HepG2 (cell line): Measurements from ENCODE around the gene CENPP. TPM values are rescaled to one million over a fixed set of nuclear protein-coding genes. Genes with fewer than 3 reads are reported as not detected.

Experiments
- ATRX ChIP-seq: sonication (generic); formaldehyde crosslinking; IDR thresholded peaks from 2 replicates; pipeline ENCODE4 v1.4.0; 2020; ENCODE audit warnings: missing genetic modification reagents, borderline replicate concordance
- CEBPB ChIP-seq: IDR thresholded peaks from 2 replicates; pipeline ENCODE4 v1.6.1; 2011; ENCODE audit warnings: low read depth, low read length, improper control_type of control experiment, borderline replicate concordance
- CHD2 ChIP-seq: IDR thresholded peaks from 2 replicates; pipeline ENCODE4 v1.6.1; 2011; ENCODE audit warnings: low read depth, low read length, improper control_type of control experiment
- FOSL2 ChIP-seq: sonication (generic); formaldehyde crosslinking; IDR thresholded peaks from 2 replicates; pipeline ENCODE4 v1.4.0; 2020; ENCODE audit warnings: missing genetic modification reagents
- JUN ChIP-seq: sonication (generic); formaldehyde crosslinking; IDR thresholded peaks from 2 replicates; pipeline ENCODE4 v1.4.0; 2020; ENCODE audit warnings: mild to moderate bottlenecking, missing genetic modification reagents
- KLF16 ChIP-seq, 2 experiments: sonication (generic) in 1 of 2; formaldehyde crosslinking in 1 of 2; IDR thresholded peaks; 2 replicates each; pipeline versions ENCODE4 v1.6.1 to v1.8.0; 2016 to 2023; ENCODE audit warnings: missing genetic modification reagents in 2 of 2, missing compliant biosample characterization in 1 of 2
- MYNN ChIP-seq: sonication (generic); formaldehyde crosslinking; IDR thresholded peaks from 2 replicates; pipeline ENCODE4 v1.4.0; 2020; ENCODE audit warnings: mild to moderate bottlenecking, low read depth, missing genetic modification reagents
- NFKB2 ChIP-seq: sonication (generic); formaldehyde crosslinking; IDR thresholded peaks from 2 replicates; pipeline ENCODE4 v1.4.0; 2020; ENCODE audit warnings: missing genetic modification reagents, borderline replicate concordance
- NRL ChIP-seq: sonication (generic); formaldehyde crosslinking; IDR thresholded peaks from 2 replicates; pipeline ENCODE4 v1.5.0; 2020; ENCODE audit warnings: missing genetic modification reagents, mild to moderate bottlenecking, moderate library complexity, borderline replicate concordance
- RAD21 ChIP-seq: fragments of 450-650 bp; formaldehyde crosslinking; IDR thresholded peaks from 2 replicates; pipeline ENCODE4 v1.5.0; 2020; ENCODE audit warnings: mild to moderate bottlenecking
- RBAK ChIP-seq: sonication (generic); formaldehyde crosslinking; IDR thresholded peaks from 2 replicates; pipeline ENCODE4 v1.5.1; 2020; ENCODE audit warnings: mild to moderate bottlenecking, missing genetic modification reagents
- RXRA ChIP-seq: sonication (generic); formaldehyde crosslinking; IDR thresholded peaks from 2 replicates; pipeline ENCODE4 v1.5.1; 2020; ENCODE audit warnings: missing genetic modification reagents
- SCMH1 ChIP-seq: sonication (generic); formaldehyde crosslinking; IDR thresholded peaks from 2 replicates; pipeline ENCODE4 v1.9.0; 2021; ENCODE audit warnings: missing genetic modification reagents, mild to moderate bottlenecking, borderline replicate concordance
- SMARCC2 ChIP-seq: fragments of 450-650 bp; IDR thresholded peaks from 2 replicates; pipeline ENCODE4 v1.6.1; 2017; ENCODE audit warnings: antibody characterized with exemption, mild to moderate bottlenecking
- SNRNP70 ChIP-seq: fragments of 200-400 bp; formaldehyde crosslinking; IDR thresholded peaks from 2 replicates; pipeline ENCODE4 v1.6.1; 2017; ENCODE audit warnings: mild to moderate bottlenecking, low read depth, low read length, moderate library complexity
- SP1 ChIP-seq, 2 experiments: fragments of 450-650 bp in 1 of 2; sonication (generic) in 1 of 2; formaldehyde crosslinking in 1 of 2; IDR thresholded peaks; 2 replicates each; pipeline versions ENCODE4 v1.4.0 to v1.6.1; 2016 to 2020; ENCODE audit warnings: missing genetic modification reagents in 1 of 2
- SRF ChIP-seq: IDR thresholded peaks from 2 replicates; pipeline ENCODE4 v1.6.1; 2011; ENCODE audit warnings: mild to moderate bottlenecking, low read depth, low read length, moderate library complexity
- ZNF101 ChIP-seq: sonication (generic); formaldehyde crosslinking; IDR thresholded peaks from 2 replicates; pipeline ENCODE4 v1.4.0; 2020; ENCODE audit warnings: mild to moderate bottlenecking, low read depth, missing genetic modification reagents, borderline replicate concordance
- ZNF382 ChIP-seq: sonication (generic); formaldehyde crosslinking; IDR thresholded peaks from 2 replicates; pipeline ENCODE4 v1.5.0; 2020; ENCODE audit warnings: missing genetic modification reagents, mild to moderate bottlenecking, borderline replicate concordance
- ZNF44 ChIP-seq: sonication (generic); formaldehyde crosslinking; IDR thresholded peaks from 2 replicates; pipeline ENCODE4 v1.5.1; 2020; ENCODE audit warnings: mild to moderate bottlenecking, missing genetic modification reagents
- ZNF660 ChIP-seq: sonication (generic); formaldehyde crosslinking; IDR thresholded peaks from 2 replicates; pipeline ENCODE4 v1.5.1; 2020; ENCODE audit warnings: mild to moderate bottlenecking, low read depth, missing genetic modification reagents, borderline replicate concordance
- ZNF850 ChIP-seq: sonication (generic); formaldehyde crosslinking; conservative IDR thresholded peaks from 2 replicates; pipeline ENCODE4 v1.9.0; 2021; ENCODE audit warnings: mild to moderate bottlenecking, missing genetic modification reagents
- ZSCAN21 ChIP-seq: sonication (generic); formaldehyde crosslinking; IDR thresholded peaks from 2 replicates; pipeline ENCODE4 v1.8.0; 2022; ENCODE audit warnings: mild to moderate bottlenecking, missing genetic modification reagents, moderate library complexity, borderline replicate concordance
- ZSCAN29 ChIP-seq: sonication (generic); formaldehyde crosslinking; conservative IDR thresholded peaks from 2 replicates; pipeline ENCODE4 v1.4.0; 2020; ENCODE audit warnings: mild to moderate bottlenecking, missing genetic modification reagents
- polyA plus RNA-seq, 8 experiments: library from polyadenylated mRNA; depleted of rRNA in 3 of 8; stranded (reverse) in 7 of 8; unstranded in 1 of 8; fragments of >200 nt; fragmentation: Illumina TruSeq in 4 of 8; extraction: Trizol in 4 of 8; gene quantifications; 2 replicates each; pipeline versions ENCODE4 v1.2.1 to v1.2.3, GENCODE V29; 2011 to 2016; ENCODE audit warnings: low read depth in 4 of 8, missing spikeins in 1 of 8, mixed read lengths in 1 of 8; ENCODE audit not compliant: insufficient read depth in 1 of 8
- total RNA-seq, 5 experiments: library from RNA; depleted of rRNA; stranded (reverse); fragments of >200 nt; fragmentation: Illumina TruSeq; extraction: Trizol; gene quantifications; 2 replicates each; pipeline ENCODE4 v1.2.3, GENCODE V29; 2016; ENCODE audit warnings: low read depth in 1 of 5
- TF ChIP-seq, protein P1 (sequence below): sonication (generic); formaldehyde crosslinking; IDR thresholded peaks from 2 replicates; pipeline ENCODE4 v1.4.0; 2020; ENCODE audit warnings: missing genetic modification reagents
- TF ChIP-seq, protein P2 (sequence below): sonication (generic); formaldehyde crosslinking; IDR thresholded peaks from 2 replicates; pipeline ENCODE4 v1.5.0; 2020; ENCODE audit warnings: mild to moderate bottlenecking, missing genetic modification reagents, moderate library complexity
- TF ChIP-seq, protein P3 (sequence below): sonication (generic); formaldehyde crosslinking; IDR thresholded peaks from 2 replicates; pipeline ENCODE4 v1.4.0; 2020; ENCODE audit warnings: missing genetic modification reagents, borderline replicate concordance

CENPP gene
- total and polyA plus RNA-seq, 2 of the 13 experiments (the other 11 are each of a cell fraction or from before 2014, with no cell fraction given), result 2.0 to 11.4 TPM

DNA sequence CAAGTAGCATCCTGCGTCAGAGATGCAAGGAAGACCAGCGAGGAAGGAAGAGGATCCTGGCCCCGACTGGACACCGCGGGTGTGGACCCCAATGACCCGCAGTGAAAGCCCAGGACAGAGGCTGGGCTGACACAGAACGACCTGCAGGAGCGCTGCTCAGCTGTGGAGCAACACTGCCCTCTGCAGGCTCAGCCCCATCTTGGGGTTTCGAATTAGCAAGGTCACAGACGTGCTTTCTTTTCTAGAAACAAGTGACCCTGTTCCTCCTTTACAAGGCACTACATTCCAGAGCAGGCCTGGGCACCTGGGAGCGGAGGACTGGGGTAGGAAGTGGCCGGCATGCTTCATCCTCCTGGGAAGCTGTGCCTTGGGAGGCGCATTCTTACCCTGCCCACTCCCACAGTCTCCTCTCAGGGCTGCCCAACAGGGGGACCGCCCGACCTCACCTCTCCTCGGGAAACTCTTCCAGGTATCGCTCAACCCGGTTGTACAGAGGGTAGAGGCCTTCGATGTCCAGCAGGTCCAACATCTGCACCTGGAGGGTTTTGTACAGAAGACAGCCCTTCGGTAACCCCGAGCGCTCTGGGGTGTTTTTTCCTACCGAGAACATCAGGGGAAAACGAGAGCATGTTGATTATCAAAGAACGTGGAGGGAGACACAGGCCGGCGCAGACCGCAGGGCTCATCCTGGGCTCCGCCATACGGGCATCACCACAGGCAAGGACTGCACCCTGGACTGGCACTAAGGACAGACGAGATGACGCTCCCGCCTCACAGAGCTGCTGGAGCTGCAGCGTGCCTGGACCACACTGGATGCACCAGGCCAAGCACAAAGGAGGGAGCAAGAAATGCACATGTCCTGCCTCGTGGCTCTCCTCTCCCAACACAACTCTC lies 309.2 kb downstream of the CENPP start (continued):
- TF ChIP-seq RAD21 (CRISPR knock-in tag) (peak; percentile 95), SMARCC2 (no peak), ZNF382 (no peak), JUN (no peak), NRL (CRISPR knock-in tag) (no peak), NFKB2 (CRISPR knock-in tag) (no peak), SCMH1 (CRISPR knock-in tag) (no peak), KLF16 (CRISPR knock-in tag; IDR thresholded peaks at IDR 0.05) (no peak), RBAK (CRISPR knock-in tag) (no peak), SP1 (IDR thresholded peaks at IDR 0.05) (no peak), SP1 (CRISPR knock-in tag; IDR thresholded peaks at IDR 0.05) (no peak), ZNF44 (CRISPR knock-in tag) (no peak), ZNF101 (CRISPR knock-in tag) (no peak), FOSL2 (CRISPR knock-in tag) (0 out of 2 replicates have a peak, but pooled peaks have one; percentile 26), CEBPB (no peak), ZSCAN21 (peak; percentile 36; the same call in 1 of the 2 replicates), ZNF850 (CRISPR knock-in tag) (no peak), CHD2 (no peak), ATRX (CRISPR knock-in tag) (no peak), MYNN (CRISPR knock-in tag) (no peak), SNRNP70 (no peak), SRF (no peak), RXRA (CRISPR knock-in tag) (peak; percentile 62; the same call in 1 of the 2 replicates), ZNF660 (CRISPR knock-in tag) (no peak), ZSCAN29 (CRISPR knock-in tag) (no peak)
- TF ChIP-seq, protein P1, sequence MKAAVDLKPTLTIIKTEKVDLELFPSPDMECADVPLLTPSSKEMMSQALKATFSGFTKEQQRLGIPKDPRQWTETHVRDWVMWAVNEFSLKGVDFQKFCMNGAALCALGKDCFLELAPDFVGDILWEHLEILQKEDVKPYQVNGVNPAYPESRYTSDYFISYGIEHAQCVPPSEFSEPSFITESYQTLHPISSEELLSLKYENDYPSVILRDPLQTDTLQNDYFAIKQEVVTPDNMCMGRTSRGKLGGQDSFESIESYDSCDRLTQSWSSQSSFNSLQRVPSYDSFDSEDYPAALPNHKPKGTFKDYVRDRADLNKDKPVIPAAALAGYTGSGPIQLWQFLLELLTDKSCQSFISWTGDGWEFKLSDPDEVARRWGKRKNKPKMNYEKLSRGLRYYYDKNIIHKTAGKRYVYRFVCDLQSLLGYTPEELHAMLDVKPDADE (CRISPR knock-in tag), result no peak
- TF ChIP-seq, protein P2, sequence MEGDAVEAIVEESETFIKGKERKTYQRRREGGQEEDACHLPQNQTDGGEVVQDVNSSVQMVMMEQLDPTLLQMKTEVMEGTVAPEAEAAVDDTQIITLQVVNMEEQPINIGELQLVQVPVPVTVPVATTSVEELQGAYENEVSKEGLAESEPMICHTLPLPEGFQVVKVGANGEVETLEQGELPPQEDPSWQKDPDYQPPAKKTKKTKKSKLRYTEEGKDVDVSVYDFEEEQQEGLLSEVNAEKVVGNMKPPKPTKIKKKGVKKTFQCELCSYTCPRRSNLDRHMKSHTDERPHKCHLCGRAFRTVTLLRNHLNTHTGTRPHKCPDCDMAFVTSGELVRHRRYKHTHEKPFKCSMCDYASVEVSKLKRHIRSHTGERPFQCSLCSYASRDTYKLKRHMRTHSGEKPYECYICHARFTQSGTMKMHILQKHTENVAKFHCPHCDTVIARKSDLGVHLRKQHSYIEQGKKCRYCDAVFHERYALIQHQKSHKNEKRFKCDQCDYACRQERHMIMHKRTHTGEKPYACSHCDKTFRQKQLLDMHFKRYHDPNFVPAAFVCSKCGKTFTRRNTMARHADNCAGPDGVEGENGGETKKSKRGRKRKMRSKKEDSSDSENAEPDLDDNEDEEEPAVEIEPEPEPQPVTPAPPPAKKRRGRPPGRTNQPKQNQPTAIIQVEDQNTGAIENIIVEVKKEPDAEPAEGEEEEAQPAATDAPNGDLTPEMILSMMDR, result peak; percentile 99
- TF ChIP-seq, protein P3, sequence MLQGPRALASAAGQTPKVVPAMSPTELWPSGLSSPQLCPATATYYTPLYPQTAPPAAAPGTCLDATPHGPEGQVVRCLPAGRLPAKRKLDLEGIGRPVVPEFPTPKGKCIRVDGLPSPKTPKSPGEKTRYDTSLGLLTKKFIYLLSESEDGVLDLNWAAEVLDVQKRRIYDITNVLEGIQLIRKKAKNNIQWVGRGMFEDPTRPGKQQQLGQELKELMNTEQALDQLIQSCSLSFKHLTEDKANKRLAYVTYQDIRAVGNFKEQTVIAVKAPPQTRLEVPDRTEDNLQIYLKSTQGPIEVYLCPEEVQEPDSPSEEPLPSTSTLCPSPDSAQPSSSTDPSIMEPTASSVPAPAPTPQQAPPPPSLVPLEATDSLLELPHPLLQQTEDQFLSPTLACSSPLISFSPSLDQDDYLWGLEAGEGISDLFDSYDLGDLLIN, result no peak
